K562 (cell line): ENCODE measurements around the gene SCYL1. TPM values are rescaled to one million over a fixed set of nuclear protein-coding genes. Genes with fewer than 3 reads are reported as not detected.

Source experiments
- ASH1L ChIP-seq: fragments of 450-650 bp; IDR thresholded peaks from 2 replicates; pipeline ENCODE4 v1.6.1; 2018; ENCODE audit warnings: borderline replicate concordance, mild to moderate bottlenecking, low read depth; ENCODE audit not compliant: partially characterized antibody
- BRF2 ChIP-seq: IDR thresholded peaks from 3 replicates; pipeline ENCODE4 v1.6.1; 2011; ENCODE audit warnings: borderline replicate concordance, mild to moderate bottlenecking; ENCODE audit not compliant: insufficient read length, insufficient read depth
- ELF4 ChIP-seq: fragments of 450-650 bp; formaldehyde crosslinking; IDR thresholded peaks from 2 replicates; pipeline ENCODE4 v1.4.0; 2022; ENCODE audit warnings: missing genetic modification characterization
- FOXA1 ChIP-seq: fragments of 450-650 bp; IDR thresholded peaks from 2 replicates; pipeline ENCODE4 v1.6.1; 2016; ENCODE audit warnings: mild to moderate bottlenecking, borderline replicate concordance
- FOXO4 ChIP-seq: fragments of 450-650 bp; formaldehyde crosslinking; IDR thresholded peaks from 2 replicates; pipeline ENCODE4 v1.4.0; 2020; ENCODE audit warnings: mild to moderate bottlenecking, moderate library complexity
- GABPB1 ChIP-seq: sonication (generic); formaldehyde crosslinking; IDR thresholded peaks from 2 replicates; pipeline ENCODE4 v1.8.0; 2022; ENCODE audit warnings: mild to moderate bottlenecking, missing genetic modification reagents
- NBN ChIP-seq: fragments of 450-650 bp; IDR thresholded peaks from 2 replicates; pipeline ENCODE4 v1.6.1; 2016; ENCODE audit warnings: low read depth, mild to moderate bottlenecking
- PHB2 ChIP-seq: fragments of 450-650 bp; IDR thresholded peaks from 2 replicates; pipeline ENCODE4 v1.6.1; 2017; ENCODE audit warnings: low read depth
- RNF2 ChIP-seq: sonication (generic); IDR thresholded peaks from 2 replicates; pipeline ENCODE4 v1.6.1; 2016
- SREBF2 ChIP-seq: sonication (generic); formaldehyde crosslinking; IDR thresholded peaks from 2 replicates; pipeline ENCODE4 v1.4.0; 2020; ENCODE audit warnings: mild to moderate bottlenecking, missing genetic modification reagents
- TCF3 ChIP-seq: sonication (generic); formaldehyde crosslinking; IDR thresholded peaks from 2 replicates; pipeline ENCODE4 v1.4.0; 2020; ENCODE audit warnings: mild to moderate bottlenecking, missing genetic modification reagents
- TSHZ1 ChIP-seq: fragments of 250-450 bp; sonication (Bioruptor Pico); IDR thresholded peaks from 2 replicates; pipeline ENCODE4 v1.4.0; 2020; ENCODE audit warnings: mild to moderate bottlenecking, moderate library complexity
- ZBTB26 ChIP-seq: fragments of 450-650 bp; formaldehyde crosslinking; IDR thresholded peaks from 2 replicates; pipeline ENCODE4 v1.4.0; 2022; ENCODE audit warnings: missing genetic modification characterization
- ZC3H8 ChIP-seq: fragments of 450-650 bp; IDR thresholded peaks from 2 replicates; pipeline ENCODE4 v1.6.1; 2017
- ZNF253 ChIP-seq: fragments of 250-450 bp; sonication (Bioruptor Pico); conservative IDR thresholded peaks from 2 replicates; pipeline ENCODE4 v1.6.1; 2021; ENCODE audit warnings: mild to moderate bottlenecking
- ZNF274 ChIP-seq: IDR thresholded peaks from 2 replicates; pipeline ENCODE4 v1.6.1; 2011; ENCODE audit warnings: low read depth, mild to moderate bottlenecking, low read length, moderate library complexity, borderline replicate concordance
- ZNF277 ChIP-seq: fragments of 250-450 bp; sonication (Bioruptor Pico); IDR thresholded peaks from 2 replicates; pipeline ENCODE4 v1.8.0; 2022; ENCODE audit warnings: inconsistent platforms, mild to moderate bottlenecking, moderate library complexity, borderline replicate concordance
- ZNF707 ChIP-seq: fragments of 250-450 bp; sonication (Bioruptor Pico); conservative IDR thresholded peaks from 2 replicates; pipeline ENCODE4 v1.8.0; 2022; ENCODE audit warnings: inconsistent platforms, mild to moderate bottlenecking, moderate library complexity
- polyA plus RNA-seq, 8 experiments: library from polyadenylated mRNA; depleted of rRNA in 4 of 8; stranded (reverse) in 5 of 8; unstranded in 3 of 8; fragments of >200 nt; fragmentation: Nextera tagmentation in 2 of 8; fragmentation: Illumina TruSeq in 1 of 8; extraction: Ambion mirVana in 2 of 8; extraction: Trizol in 1 of 8; gene quantifications; 2 replicates each; pipeline versions ENCODE4 v1.2.1 to v1.2.3, GENCODE V29; 2011 to 2014; ENCODE audit warnings: inconsistent platforms in 1 of 8, missing spikeins in 1 of 8
- total RNA-seq, 7 experiments: library from RNA; depleted of rRNA in 6 of 7; stranded (reverse); fragments of >200 nt in 6 of 7; fragmentation: Illumina TruSeq in 2 of 7; extraction: Trizol in 2 of 7; gene quantifications; 2 replicates each; pipeline versions ENCODE4 v1.2.1 to v1.2.3, GENCODE V29; 2011 to 2021; ENCODE audit warnings: low replicate concordance in 1 of 7

The SCYL1 gene
- total and polyA plus RNA-seq, 9 of the 15 experiments (the other 6 are each of a cell fraction or from before 2014, with no cell fraction given) = 1.9 to 145 (median 57.6) TPM

GRCh38 chr11:65500387-65501185, 24.3 kb upstream of the SCYL1 start (continued):
- no peak for TF ChIP-seq TSHZ1 (CRISPR knock-in tag)
- TF ChIP-seq FOXO4 (CRISPR knock-in tag) = 0 out of 2 replicates have a peak, but pooled peaks have one; percentile 59
- peak; percentile 99 for TF ChIP-seq ZBTB26
- no peak for TF ChIP-seq PHB2
- no peak for TF ChIP-seq ASH1L
- TF ChIP-seq RNF2 = no peak
- peak; percentile 98 for TF ChIP-seq ELF4 (CRISPR knock-in tag)
- peak; percentile 63; the same call in 1 of the 2 replicates for TF ChIP-seq GABPB1 (CRISPR knock-in tag)
- no peak for TF ChIP-seq ZNF707 (CRISPR knock-in tag)
- TF ChIP-seq ZC3H8 = peak; percentile 31; the same call in 1 of the 2 replicates
- TF ChIP-seq SREBF2 (CRISPR knock-in tag) = no peak
- TF ChIP-seq TCF3 = no peak
- no peak for TF ChIP-seq ZNF274
- no peak; the same call in 1 of the 2 replicates for TF ChIP-seq ZNF253 (CRISPR knock-in tag)
- TF ChIP-seq NBN = peak; percentile 47; the same call in 1 of the 2 replicates
- no peak for TF ChIP-seq FOXA1
- TF ChIP-seq ZNF277 (CRISPR knock-in tag) = no peak
- TF ChIP-seq BRF2 = no peak
